ENCODE results near the gene DESI1.

Gene DESI1

GRCh38 chr22:41555325-41555982 lies 65.4 kb downstream of the DESI1 start:
- peak; percentile 9 for DNase-seq

- DNase-seq = no peak
These were observed 68.8 kb downstream of the DESI1 start for GRCh38 chr22:41551877-41552582.

DNA sequence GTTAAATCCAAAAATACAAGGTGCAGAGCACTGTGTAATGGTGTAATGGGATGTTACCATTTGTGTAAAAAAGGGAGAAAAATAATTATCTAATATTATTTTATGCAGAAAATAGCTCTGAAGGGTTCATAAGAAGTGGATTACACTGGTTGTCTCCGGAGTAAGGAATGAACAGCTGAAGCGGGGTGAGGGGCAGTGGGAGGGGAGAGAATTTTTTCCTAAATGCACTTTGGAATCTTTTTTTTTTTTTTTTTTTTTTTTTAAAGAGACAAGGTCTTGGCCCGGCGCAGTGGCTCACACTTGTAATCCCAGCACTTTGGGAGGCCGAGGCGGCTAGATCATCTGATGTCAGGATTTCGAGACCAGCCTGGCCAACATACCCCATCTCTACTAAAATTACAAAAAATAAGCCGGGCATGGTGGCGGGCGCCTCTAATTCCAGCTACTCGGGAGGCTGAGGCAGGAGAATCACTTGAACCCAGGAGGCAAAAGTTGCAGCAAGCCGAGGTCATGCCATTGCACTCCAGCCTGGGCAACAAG lies 69.8 kb downstream of the DESI1 start:
- DNase-seq = no peak

DNA sequence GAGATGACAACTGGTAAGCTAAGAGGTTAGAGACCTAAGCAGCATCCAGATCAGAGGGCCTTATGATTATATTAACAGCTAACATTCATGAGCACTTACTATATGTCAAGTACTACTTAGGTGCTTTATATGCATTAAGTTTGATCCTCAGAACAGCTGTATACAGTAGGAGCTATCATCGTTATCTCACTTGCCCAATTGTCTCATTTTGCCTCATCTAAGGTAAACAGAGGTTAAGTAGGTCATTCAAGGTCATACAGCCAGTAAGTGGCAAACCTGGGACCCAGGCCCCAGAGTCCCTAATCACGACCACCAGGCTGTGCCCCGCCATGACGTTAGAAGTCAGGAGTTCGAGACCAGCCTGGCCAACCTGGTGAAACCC lies 72.0 kb downstream of the DESI1 start:
- DNase-seq = no peak

Measured in NCI-H510A treated with DMSO at 0.1 percent for 48 hours (cell line).